Liver (tissue), 9 donors: ENCODE measurements around the gene NEK7. TPM values are rescaled to one million over a fixed set of nuclear protein-coding genes. Genes with fewer than 3 reads are reported as not detected.

Source experiments
- DNase-seq: peaks from one replicate; pipeline ENCODE4 v3.0.0-alpha.2; 2017; ENCODE audit warnings: low spot score
- H3K27ac ChIP-seq, 2 donors: one replicate each; pipeline ENCODE4 v1.7.0; 2013; ENCODE audit warnings: inconsistent platforms in 2 of 2, low read length in 2 of 2, control low read depth in 1 of 2, low read depth in 1 of 2, mild to moderate bottlenecking in 1 of 2
- H3K27me3 ChIP-seq, 4 donors: one replicate each; pipeline versions ENCODE4 v1.6.1 to v1.7.0; 2013; ENCODE audit warnings: low read length in 3 of 4, inconsistent platforms in 1 of 4, mild to moderate bottlenecking in 1 of 4, moderate library complexity in 1 of 4; ENCODE audit not compliant: control insufficient read depth in 4 of 4, insufficient read depth in 4 of 4
- H3K36me3 ChIP-seq, 4 donors: one replicate each; pipeline versions ENCODE4 v1.6.1 to v1.7.0; 2013; ENCODE audit warnings: low read length in 3 of 4, mild to moderate bottlenecking in 3 of 4, low read depth in 1 of 4, moderate library complexity in 1 of 4; ENCODE audit not compliant: control insufficient read depth in 4 of 4, insufficient read depth in 3 of 4
- H3K4me1 ChIP-seq, 4 donors: one replicate each; pipeline versions ENCODE4 v1.6.1 to v1.7.0; 2013; ENCODE audit warnings: low read length in 3 of 4, mild to moderate bottlenecking in 3 of 4, moderate library complexity in 1 of 4; ENCODE audit not compliant: control insufficient read depth in 4 of 4, insufficient read depth in 4 of 4
- H3K4me3 ChIP-seq, 3 donors: one replicate each; pipeline versions ENCODE4 v1.6.1 to v1.7.0; 2013; ENCODE audit warnings: low read length in 3 of 3, control low read depth in 1 of 3, low read depth in 1 of 3, mild to moderate bottlenecking in 1 of 3
- H3K9ac ChIP-seq, 2 donors: one replicate each; pipeline ENCODE4 v1.7.0; 2013; ENCODE audit warnings: low read length in 2 of 2, mild to moderate bottlenecking in 2 of 2, moderate library complexity in 2 of 2, control low read depth in 1 of 2, low read depth in 1 of 2
- H3K9me3 ChIP-seq, 4 donors: one replicate each; pipeline versions ENCODE4 v1.6.1 to v1.7.0; 2013; ENCODE audit warnings: low read length in 3 of 4; ENCODE audit not compliant: control insufficient read depth in 4 of 4
- ATF3 ChIP-seq: IDR thresholded peaks from 2 replicates; pipeline ENCODE4 v1.6.1; 2016; ENCODE audit warnings: antibody characterized with exemption
- CTCF ChIP-seq: fragments of 150-350 bp; IDR thresholded peaks from 2 replicates; pipeline ENCODE4 v1.5.1; 2017; ENCODE audit warnings: improper control_type of control experiment, low read depth, low read length; ENCODE audit not compliant: missing input control
- EGR1 ChIP-seq, 2 donors: IDR thresholded peaks; 2 replicates each; pipeline ENCODE4 v1.6.1; 2016 to 2018; ENCODE audit warnings: antibody characterized with exemption in 2 of 2, low read depth in 2 of 2
- FOXA1 ChIP-seq: IDR thresholded peaks from 2 replicates; pipeline ENCODE4 v1.6.1; 2016; ENCODE audit warnings: antibody characterized with exemption
- FOXA2 ChIP-seq: IDR thresholded peaks from 2 replicates; pipeline ENCODE4 v1.6.1; 2016; ENCODE audit warnings: antibody characterized with exemption
- GABPA ChIP-seq, 2 donors: IDR thresholded peaks in 1 of 2; conservative IDR thresholded peaks in 1 of 2; 2 replicates each; pipeline ENCODE4 v1.6.1; 2016; ENCODE audit warnings: antibody characterized with exemption in 2 of 2, mild to moderate bottlenecking in 1 of 2, moderate library complexity in 1 of 2
- HNF4A ChIP-seq, 2 donors: conservative IDR thresholded peaks; 2 replicates each; pipeline ENCODE4 v1.6.1; 2016; ENCODE audit warnings: antibody characterized with exemption in 2 of 2, mild to moderate bottlenecking in 2 of 2
- HNF4G ChIP-seq: IDR thresholded peaks from 2 replicates; pipeline ENCODE4 v1.6.1; 2016; ENCODE audit warnings: antibody characterized with exemption
- JUND ChIP-seq, 2 donors: IDR thresholded peaks; 2 replicates each; pipeline ENCODE4 v1.6.1; 2016; ENCODE audit warnings: antibody characterized with exemption in 2 of 2
- MAX ChIP-seq: IDR thresholded peaks from 2 replicates; pipeline ENCODE4 v1.6.1; 2016; ENCODE audit warnings: antibody characterized with exemption
- NR2F2 ChIP-seq: IDR thresholded peaks from 2 replicates; pipeline ENCODE4 v1.6.1; 2016; ENCODE audit warnings: antibody characterized with exemption
- RAD21 ChIP-seq, 2 donors: IDR thresholded peaks; 2 replicates each; pipeline ENCODE4 v1.6.1; 2016; ENCODE audit warnings: antibody characterized with exemption in 2 of 2, mild to moderate bottlenecking in 2 of 2
- REST ChIP-seq: IDR thresholded peaks from 2 replicates; pipeline ENCODE4 v1.6.1; 2016; ENCODE audit warnings: antibody characterized with exemption, mild to moderate bottlenecking
- RXRA ChIP-seq, 2 donors: IDR thresholded peaks; 2 replicates each; pipeline ENCODE4 v1.6.1; 2017 to 2018; ENCODE audit warnings: antibody characterized with exemption in 2 of 2, mild to moderate bottlenecking in 1 of 2
- SP1 ChIP-seq: IDR thresholded peaks from 2 replicates; pipeline ENCODE4 v1.6.1; 2018; ENCODE audit warnings: antibody characterized with exemption, mild to moderate bottlenecking
- TAF1 ChIP-seq: conservative IDR thresholded peaks from 2 replicates; pipeline ENCODE4 v1.6.1; 2016; ENCODE audit warnings: antibody characterized with exemption, mild to moderate bottlenecking
- YY1 ChIP-seq: IDR thresholded peaks from 2 replicates; pipeline ENCODE4 v1.6.1; 2016; ENCODE audit warnings: antibody characterized with exemption, mild to moderate bottlenecking
- ZBTB33 ChIP-seq: IDR thresholded peaks from 2 replicates; pipeline ENCODE4 v1.6.1; 2016; ENCODE audit warnings: antibody characterized with exemption
- WGBS: extraction: QIAGEN DNeasy Blood & Tissue Kit; methylation state at CpG from one replicate; pipeline ENCODE4 v1.1.7; 2013; 5-methylcytosine and 5-hydroxymethylcytosine counted together
- polyA plus RNA-seq, 2 donors: library from polyadenylated mRNA; stranded (reverse) in 1 of 2; unstranded in 1 of 2; fragments of 200-250 nt in 1 of 2; fragments of >200 nt in 1 of 2; fragmentation: Nextera tagmentation in 1 of 2; extraction: Ambion mirVana in 1 of 2; gene quantifications; one replicate each; pipeline versions ENCODE4 v1.2.1 to v1.2.3, GENCODE V29; 2013 to 2015
- total RNA-seq, 2 donors: library from RNA; depleted of rRNA; stranded (reverse); fragments of >200 nt; gene quantifications; one replicate each; pipeline ENCODE4 v1.2.3, GENCODE V29; 2014
- donor health status: healthy.
- donor health status: healthy.
- donor health status: healthy.
- donor health status: healthy.
- donor health status: healthy.

Gene NEK7
- total and polyA plus RNA-seq, 4 donors, result 9.2 to 34.4 (median 20.2) TPM

- Histone ChIP-seq H3K27ac (no peak overlapping the region), H3K9ac (no peak overlapping the region), H3K36me3 (peaks cover 0 to 1% (median 0%) of the 10 kb centered on the region in 4 donors), H3K27me3 (no peaks in the 10 kb centered on the region), H3K4me3 (no peak overlapping the region), H3K9me3 (no peaks in the 10 kb centered on the region), H3K4me1 (peaks cover 0 to 6% (median under 1%) of the 10 kb centered on the region in 4 donors)
- no peak for TF ChIP-seq CTCF
- TF ChIP-seq GABPA (IDR thresholded peaks at IDR 0.05 in 1 of 2, conservative IDR thresholded peaks at IDR 0.05 in 1 of 2), result no peak
- TF ChIP-seq ATF3, result no peak
- 85% methylated on average over 1 of the region's 1 CpG for WGBS
- DNase-seq, result no peak
Measured at GRCh38 chr1:198197285-198197684, 40.5 kb downstream of the NEK7 start.

- Histone ChIP-seq H3K36me3 (peaks cover 0 to 1% (median 0%) of the 10 kb centered on the region in 4 donors), H3K4me1 (peaks cover 0 to 4% (median under 1%) of the 10 kb centered on the region in 4 donors), H3K9me3 (no peaks in the 10 kb centered on the region), H3K4me3 (no peak overlapping the region), H3K27me3 (no peaks in the 10 kb centered on the region), H3K27ac (no peak overlapping the region), H3K9ac (no peak overlapping the region)
- DNase-seq, result no peak
- TF ChIP-seq RXRA (IDR thresholded peaks at IDR 0.05), result no peak
- TF ChIP-seq MAX, result no peak
- no peak for TF ChIP-seq HNF4A (conservative IDR thresholded peaks at IDR 0.05)
- TF ChIP-seq HNF4G, result no peak
- TF ChIP-seq EGR1 (IDR thresholded peaks at IDR 0.05; ENCODE audit: low read depth in 2 of 2), result no peak
- TF ChIP-seq RAD21 (IDR thresholded peaks at IDR 0.05), result no peak
- TF ChIP-seq YY1, result no peak
- TF ChIP-seq SP1, result no peak
- TF ChIP-seq CTCF, result no peak
- TF ChIP-seq ZBTB33, result no peak
- TF ChIP-seq FOXA1, result no peak
- no peak for TF ChIP-seq FOXA2
- TF ChIP-seq GABPA (IDR thresholded peaks at IDR 0.05 in 1 of 2, conservative IDR thresholded peaks at IDR 0.05 in 1 of 2), result no peak
- TF ChIP-seq REST, result no peak
- no peak for TF ChIP-seq ATF3
- no peak for TF ChIP-seq TAF1
- no peak for TF ChIP-seq NR2F2
- TF ChIP-seq JUND (IDR thresholded peaks at IDR 0.05), result no peak
Measured at GRCh38 chr1:198199105-198199504, 42.3 kb downstream of the NEK7 start.
